Activated T-helper 1 cell treated with anti-CD3 and anti-CD28 coated beads, Interleukin-2, amount 50 U/mL, for 16 hours (primary cell): Measurements from ENCODE around the gene TMEM256.

Experiments
- DNase-seq, 2 donors: peaks; one replicate each; pipeline ENCODE4 v3.0.0-alpha.2; 2020; ENCODE audit warnings: low read depth in 1 of 2, low spot score in 1 of 2

The TMEM256 gene

GRCh38 chr17:7354262-7354843 is 49.5 kb downstream of the TMEM256 start:
- no peak for DNase-seq
